Activated T-helper 17 cell treated with anti-CD3 and anti-CD28 coated beads, Interleukin-2, amount 50 U/mL, for 72 hours (primary cell): ENCODE measurements around the gene POGZ. TPM values are rescaled to one million over a fixed set of nuclear protein-coding genes. Genes with fewer than 3 reads are reported as not detected.

Source experiments
- ATAC-seq: fragments of 150-1000 bp; cut with Tn5 transposase; replicated peaks from 2 replicates; pipeline ENCODE4 v1.10.0; 2021; ENCODE audit warnings: mild to moderate bottlenecking, moderate library complexity
- H3K27ac Mint-ChIP-seq: one replicate; pipeline ENCODE4 v1.8.0; 2022; ENCODE audit warnings: mixed read lengths
- H3K27me3 Mint-ChIP-seq: one replicate; pipeline ENCODE4 v1.8.0; 2022; ENCODE audit warnings: mixed read lengths
- H3K36me3 Mint-ChIP-seq: one replicate; pipeline ENCODE4 v1.8.0; 2022; ENCODE audit warnings: low read depth, mild to moderate bottlenecking, mixed read lengths
- H3K4me1 Mint-ChIP-seq: one replicate; pipeline ENCODE4 v1.8.0; 2022; ENCODE audit warnings: mixed read lengths
- H3K4me3 Mint-ChIP-seq: one replicate; pipeline ENCODE4 v1.8.0; 2022; ENCODE audit warnings: mild to moderate bottlenecking, mixed read lengths
- H3K9me3 Mint-ChIP-seq: one replicate; pipeline ENCODE4 v1.8.0; 2022; ENCODE audit warnings: mixed read lengths
- total RNA-seq, 2 donors: library from RNA; stranded (reverse); gene quantifications; one replicate each; pipeline ENCODE4 v1.2.3, GENCODE V29; 2022

POGZ gene
- total RNA-seq = 10 to 100 TPM; 87.5 to 93.4 TPM

DNA sequence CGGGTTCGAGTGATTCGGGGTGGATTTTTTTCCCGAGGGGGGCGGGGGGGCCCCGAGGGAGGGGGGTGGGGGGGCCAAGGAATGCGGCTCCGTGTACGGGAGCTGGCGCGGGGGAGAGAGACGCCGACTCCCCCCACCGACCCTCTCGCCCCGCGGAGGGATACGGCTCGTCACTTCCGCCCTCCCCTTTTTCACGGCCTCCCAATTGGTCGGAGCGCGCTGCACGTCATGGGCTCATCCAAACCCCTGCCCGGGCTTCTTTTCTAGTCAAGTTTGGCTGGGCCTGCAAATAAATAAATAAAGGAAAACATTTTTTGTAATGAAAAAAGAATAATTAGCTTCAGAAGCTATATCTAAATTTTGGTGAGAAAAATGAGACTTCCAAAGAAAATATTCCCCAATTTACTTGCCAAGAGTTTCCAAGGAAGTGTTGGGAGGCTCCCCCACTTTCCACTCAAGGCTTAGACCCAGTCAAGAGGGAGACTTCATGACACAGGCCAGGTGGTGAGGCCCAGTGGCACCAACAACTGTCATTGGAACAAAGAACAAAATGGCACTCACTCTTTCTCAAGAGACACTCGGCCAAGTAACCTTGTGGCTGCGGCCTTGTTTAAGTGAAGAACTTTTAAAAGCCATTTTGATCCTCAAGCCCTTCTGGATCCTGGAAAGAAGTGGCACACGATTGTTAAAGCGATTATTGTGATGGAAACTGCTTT is at the start of gene POGZ:
Gene POGZ, minus strand, starts transcription at position 164 of the 716 bp plus-strand sequence. CDS start 17,290 bp downstream, outside the sequence.
- ATAC-seq = peak; percentile 84
- Mint-ChIP-seq H3K4me1 (peaks cover 12% of the 10 kb centered on the region), H3K27me3 (peaks cover 14% of the 10 kb centered on the region), H3K9me3 (peaks cover 5% of the 10 kb centered on the region), H3K36me3 (peaks cover 30% of the 10 kb centered on the region), H3K27ac (peak within 1 kb of the TSS; percentile 99), H3K4me3 (peak within 1 kb of the TSS; percentile 96)

GRCh38 chr1:151508833-151509232 is 49.5 kb upstream of the POGZ start:
- no peak for ATAC-seq
- H3K27me3 Mint-ChIP-seq = no peaks in the 10 kb centered on the region

DNA sequence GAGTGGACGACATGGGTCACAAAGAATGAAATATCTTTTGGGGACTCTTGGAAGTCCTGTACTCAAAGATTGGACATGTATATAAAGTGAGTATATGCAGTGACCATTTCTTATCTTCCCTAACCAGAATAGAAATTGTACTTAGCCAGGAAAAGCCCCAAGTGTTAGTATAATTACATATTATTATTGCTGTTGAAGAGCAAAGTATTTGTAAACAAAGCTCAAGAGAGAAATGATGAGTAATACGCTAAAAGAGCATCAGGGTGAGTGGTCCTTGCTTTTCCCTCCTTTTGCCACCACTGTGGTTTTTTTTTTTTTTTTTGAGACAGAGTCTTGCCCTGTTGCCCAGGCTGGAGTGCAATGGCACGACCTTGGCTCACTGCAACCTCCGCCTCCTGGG is 45.5 kb upstream of the POGZ start:
- Mint-ChIP-seq H3K4me3 (no peak overlapping the region), H3K9me3 (no peaks in the 10 kb centered on the region), H3K27me3 (no peaks in the 10 kb centered on the region), H3K27ac (no peak overlapping the region), H3K36me3 (no peaks in the 10 kb centered on the region), H3K4me1 (peaks cover 5% of the 10 kb centered on the region)
- no peak for ATAC-seq

More at GRCh38 chr1:151508833-151509232, 49.5 kb upstream of the POGZ start:
- no peaks in the 10 kb centered on the region for H3K36me3 Mint-ChIP-seq
- H3K4me3 Mint-ChIP-seq = no peak overlapping the region
- peaks cover 12% of the 10 kb centered on the region for H3K4me1 Mint-ChIP-seq
- no peaks in the 10 kb centered on the region for H3K9me3 Mint-ChIP-seq
- H3K27ac Mint-ChIP-seq = no peak overlapping the region

GRCh38 chr1:151504252-151504651 is 45.0 kb upstream of the POGZ start:
- peaks cover 5% of the 10 kb centered on the region for H3K4me1 Mint-ChIP-seq
- no peak for ATAC-seq
- H3K9me3 Mint-ChIP-seq = no peaks in the 10 kb centered on the region
- no peak overlapping the region for H3K27ac Mint-ChIP-seq
- H3K4me3 Mint-ChIP-seq = no peak overlapping the region
- no peaks in the 10 kb centered on the region for H3K36me3 Mint-ChIP-seq
- H3K27me3 Mint-ChIP-seq = no peaks in the 10 kb centered on the region

GRCh38 chr1:151502859-151503780 is 43.8 kb upstream of the POGZ start:
- Mint-ChIP-seq H3K4me3 (no peak overlapping the region), H3K9me3 (no peaks in the 10 kb centered on the region), H3K27me3 (no peaks in the 10 kb centered on the region), H3K36me3 (no peaks in the 10 kb centered on the region), H3K27ac (no peak overlapping the region), H3K4me1 (peaks cover 5% of the 10 kb centered on the region)
- ATAC-seq = peak; percentile 46

- H3K27me3 Mint-ChIP-seq = no peaks in the 10 kb centered on the region
- ATAC-seq = no peak
- H3K4me1 Mint-ChIP-seq = peaks cover 2% of the 10 kb centered on the region
- H3K4me3 Mint-ChIP-seq = no peak overlapping the region
- no peaks in the 10 kb centered on the region for H3K9me3 Mint-ChIP-seq
- H3K36me3 Mint-ChIP-seq = no peaks in the 10 kb centered on the region
- no peak overlapping the region for H3K27ac Mint-ChIP-seq
Measured at GRCh38 chr1:151502035-151502700, 42.9 kb upstream of the POGZ start.

- no peak for ATAC-seq
- Mint-ChIP-seq H3K9me3 (no peaks in the 10 kb centered on the region), H3K27me3 (no peaks in the 10 kb centered on the region), H3K27ac (no peak overlapping the region), H3K36me3 (no peaks in the 10 kb centered on the region), H3K4me1 (no peaks in the 10 kb centered on the region), H3K4me3 (no peak overlapping the region)
Measured at GRCh38 chr1:151501474-151501873, 42.2 kb upstream of the POGZ start.

- Mint-ChIP-seq H3K27me3 (no peaks in the 10 kb centered on the region), H3K4me1 (peaks cover 2% of the 10 kb centered on the region), H3K4me3 (no peak overlapping the region), H3K36me3 (no peaks in the 10 kb centered on the region), H3K27ac (no peak overlapping the region), H3K9me3 (no peaks in the 10 kb centered on the region)
- no peak for ATAC-seq
Measured at GRCh38 chr1:151499930-151500329, 40.6 kb upstream of the POGZ start.

GRCh38 chr1:151499365-151499764 is 40.1 kb upstream of the POGZ start:
- Mint-ChIP-seq H3K9me3 (no peaks in the 10 kb centered on the region), H3K4me3 (no peak overlapping the region), H3K27me3 (no peaks in the 10 kb centered on the region), H3K4me1 (peaks cover 6% of the 10 kb centered on the region), H3K27ac (no peak overlapping the region), H3K36me3 (no peaks in the 10 kb centered on the region)
- ATAC-seq = no peak

DNA sequence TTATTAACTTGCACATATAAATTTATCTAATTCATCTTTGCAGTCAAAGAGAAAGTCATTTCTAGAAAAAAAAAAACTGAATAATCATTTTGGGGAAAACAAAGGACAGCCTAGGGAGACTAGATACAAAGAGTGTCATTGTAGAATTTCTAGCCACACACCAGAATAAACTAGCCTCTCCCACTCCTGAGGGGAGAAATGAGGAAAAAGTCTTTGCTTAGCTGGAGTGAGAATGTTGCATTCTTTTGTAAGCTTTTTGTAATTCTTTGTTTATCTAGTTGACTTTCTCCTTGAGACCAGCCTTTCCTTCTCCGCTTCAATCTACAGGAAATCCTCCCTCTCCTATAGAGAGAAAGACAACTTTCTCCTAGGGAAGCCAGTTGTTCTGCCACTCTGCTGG is 36.0 kb upstream of the POGZ start:
- Mint-ChIP-seq H3K4me3 (no peak overlapping the region), H3K27me3 (no peaks in the 10 kb centered on the region), H3K36me3 (no peaks in the 10 kb centered on the region), H3K9me3 (no peaks in the 10 kb centered on the region), H3K4me1 (peaks cover 6% of the 10 kb centered on the region), H3K27ac (no peak overlapping the region)
- no peak for ATAC-seq

DNA sequence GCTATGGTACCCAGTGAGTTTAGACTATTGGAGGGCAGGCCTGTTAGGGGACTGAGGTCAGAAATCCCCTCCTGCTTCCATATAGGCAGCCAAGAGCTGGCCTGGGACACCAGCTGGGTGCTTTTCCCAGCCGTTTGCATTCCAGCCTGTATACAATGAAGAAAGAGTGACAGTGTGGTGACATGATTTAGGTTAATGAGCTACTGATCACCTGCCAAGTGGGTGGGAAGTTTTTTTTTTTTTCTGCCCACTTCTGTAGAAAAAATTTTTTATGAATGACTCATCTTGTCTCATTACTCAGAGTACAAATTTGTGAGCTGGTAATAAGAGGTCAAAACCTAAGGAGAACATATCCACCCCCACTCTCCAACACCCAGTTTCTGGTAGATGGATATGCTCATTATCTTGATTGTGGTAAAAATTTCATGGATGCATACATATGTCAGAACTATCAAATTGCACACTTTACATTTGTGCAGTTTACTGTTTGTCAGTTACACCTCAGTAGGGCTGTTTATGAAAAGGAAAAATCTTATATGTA is 35.5 kb upstream of the POGZ start:
- Mint-ChIP-seq H3K4me1 (peaks cover 6% of the 10 kb centered on the region), H3K9me3 (no peaks in the 10 kb centered on the region), H3K4me3 (no peak overlapping the region), H3K27ac (no peak overlapping the region), H3K27me3 (no peaks in the 10 kb centered on the region), H3K36me3 (no peaks in the 10 kb centered on the region)
- peak; percentile 91 for ATAC-seq

DNA sequence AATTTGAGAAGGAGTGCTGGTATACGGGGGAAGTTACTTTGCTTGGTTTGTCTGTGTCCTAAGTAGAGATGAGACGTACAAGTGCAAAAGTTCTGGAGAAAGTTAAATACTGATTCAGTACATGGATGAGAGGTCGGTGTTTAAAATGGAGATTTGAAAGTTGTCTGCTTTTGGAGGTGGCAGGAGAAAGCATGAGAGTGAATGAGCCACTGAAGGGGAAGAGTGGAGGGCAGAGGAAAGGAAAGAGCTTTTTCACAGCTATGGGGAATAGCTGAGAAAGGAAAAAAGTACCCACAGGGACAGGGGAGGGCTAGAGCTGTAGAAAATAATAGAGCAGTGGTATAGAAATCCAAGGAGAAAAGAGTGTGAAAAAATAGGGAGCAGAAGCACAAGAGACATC is 33.7 kb upstream of the POGZ start:
- H3K36me3 Mint-ChIP-seq = no peaks in the 10 kb centered on the region
- peaks cover 6% of the 10 kb centered on the region for H3K4me1 Mint-ChIP-seq
- H3K4me3 Mint-ChIP-seq = no peak overlapping the region
- no peak overlapping the region for H3K27ac Mint-ChIP-seq
- no peaks in the 10 kb centered on the region for H3K27me3 Mint-ChIP-seq
- no peak for ATAC-seq
- H3K9me3 Mint-ChIP-seq = no peaks in the 10 kb centered on the region

DNA sequence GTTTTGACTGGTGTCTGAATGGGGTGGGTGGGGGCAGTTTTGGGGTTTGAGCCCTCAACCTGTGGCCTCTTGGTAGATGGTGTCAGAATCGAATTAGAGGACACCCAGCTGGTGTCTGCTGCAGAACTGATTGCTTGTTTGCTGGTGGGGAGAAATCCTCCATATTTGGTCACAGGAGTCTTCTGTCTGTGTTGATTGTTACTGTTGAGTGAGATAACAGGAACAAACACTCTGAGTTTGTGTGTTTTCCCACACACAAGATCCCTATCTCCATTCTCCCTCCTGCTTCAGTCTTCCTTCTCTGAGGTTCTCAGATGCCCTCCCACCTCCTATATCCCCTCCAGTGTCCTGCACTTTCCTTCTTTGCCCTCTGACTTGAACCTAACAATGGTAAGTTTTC is 32.8 kb upstream of the POGZ start:
- Mint-ChIP-seq H3K4me3 (no peak overlapping the region), H3K27ac (no peak overlapping the region), H3K4me1 (peaks cover 6% of the 10 kb centered on the region), H3K36me3 (no peaks in the 10 kb centered on the region), H3K9me3 (no peaks in the 10 kb centered on the region), H3K27me3 (no peaks in the 10 kb centered on the region)
- ATAC-seq = no peak

DNA sequence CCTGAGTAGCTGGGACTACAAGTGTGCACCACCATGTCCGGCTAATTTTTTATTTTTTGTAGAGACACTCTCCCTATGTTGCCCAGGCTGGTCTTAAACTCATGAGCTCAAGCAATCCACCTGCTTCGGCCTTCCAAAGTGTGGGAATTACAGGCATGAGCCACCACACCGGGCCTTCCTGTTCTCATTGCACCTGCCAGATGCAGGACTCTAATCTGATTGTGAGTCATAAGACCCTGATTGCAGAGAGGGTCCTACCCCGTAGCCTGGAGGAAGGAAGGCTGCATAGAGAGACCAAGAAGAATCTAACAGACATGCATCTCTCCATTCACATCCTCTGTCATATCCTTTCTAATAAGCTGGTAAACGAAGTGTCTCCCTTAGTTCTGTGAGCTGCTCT is 32.3 kb upstream of the POGZ start:
- Mint-ChIP-seq H3K9me3 (no peaks in the 10 kb centered on the region), H3K36me3 (no peaks in the 10 kb centered on the region), H3K27ac (no peak overlapping the region), H3K27me3 (no peaks in the 10 kb centered on the region), H3K4me3 (no peak overlapping the region), H3K4me1 (peaks cover 6% of the 10 kb centered on the region)
- ATAC-seq = no peak
